ENCODE measurements around the gene ZNF555.

ZNF555 gene

GRCh38 chr19:2810141-2811091 is 30.9 kb upstream of the ZNF555 start:
- TF ChIP-seq CTBP1 (IDR thresholded peaks at IDR 0.05; ENCODE audit: borderline replicate concordance), result no peak
- TF ChIP-seq ZNF384 (IDR thresholded peaks at IDR 0.05), result no peak
- no peak for TF ChIP-seq ARNT (IDR thresholded peaks at IDR 0.05)
- TF ChIP-seq BHLHE40 (IDR thresholded peaks at IDR 0.05; ENCODE audit: borderline replicate concordance), result no peak
- TF ChIP-seq PKNOX1 (IDR thresholded peaks at IDR 0.05), result no peak
- TF ChIP-seq SUZ12 (IDR thresholded peaks at IDR 0.05), result no peak
- DNase-seq (ENCODE audit: extremely low spot score), result no peak
- POLR2A ChIA-PET, result no interaction called here
- CTCF ChIA-PET, result no interaction called here

- ChIA-PET CTCF (no interaction called here), POLR2A (no interaction called here)
- DNase-seq (ENCODE audit: extremely low spot score), result no peak
Observed at GRCh38 chr19:2811221-2811722, 30.0 kb upstream of the ZNF555 start.

GRCh38 chr19:2811735-2812413 is 29.4 kb upstream of the ZNF555 start:
- TF ChIP-seq NFRKB (IDR thresholded peaks at IDR 0.05) (no peak), SUZ12 (IDR thresholded peaks at IDR 0.05) (no peak), PKNOX1 (IDR thresholded peaks at IDR 0.05) (no peak), ARNT (IDR thresholded peaks at IDR 0.05) (no peak), BHLHE40 (IDR thresholded peaks at IDR 0.05; ENCODE audit: borderline replicate concordance) (no peak)
- ChIA-PET CTCF (no interaction called here), POLR2A (no interaction called here)
- DNase-seq (ENCODE audit: extremely low spot score), result no peak

More at GRCh38 chr19:2811221-2811722, 30.0 kb upstream of the ZNF555 start:
- TF ChIP-seq HDGF (IDR thresholded peaks at IDR 0.05; ENCODE audit: borderline replicate concordance) (no peak), LEF1 (IDR thresholded peaks at IDR 0.05; ENCODE audit: borderline replicate concordance) (no peak), FOXM1 (IDR thresholded peaks at IDR 0.05; ENCODE audit: borderline replicate concordance) (no peak), FOXA1 (IDR thresholded peaks at IDR 0.05) (no peak)

GRCh38 chr19:2812414-2813234 is 28.7 kb upstream of the ZNF555 start:
- DNase-seq (ENCODE audit: extremely low spot score), result no peak
- TF ChIP-seq L3MBTL2 (conservative IDR thresholded peaks at IDR 0.05), result no peak
- no peak for TF ChIP-seq ZNF384 (IDR thresholded peaks at IDR 0.05)
- no peak for TF ChIP-seq CTBP1 (IDR thresholded peaks at IDR 0.05; ENCODE audit: borderline replicate concordance)
- no peak for TF ChIP-seq ELF4 (IDR thresholded peaks at IDR 0.05)
- TF ChIP-seq SUZ12 (IDR thresholded peaks at IDR 0.05), result no peak
- no peak for TF ChIP-seq LEF1 (IDR thresholded peaks at IDR 0.05; ENCODE audit: borderline replicate concordance)
- no peak for TF ChIP-seq BHLHE40 (IDR thresholded peaks at IDR 0.05; ENCODE audit: borderline replicate concordance)
- no peak for TF ChIP-seq NFRKB (IDR thresholded peaks at IDR 0.05)
- TF ChIP-seq SP1 (IDR thresholded peaks at IDR 0.05), result no peak
- TF ChIP-seq ARNT (IDR thresholded peaks at IDR 0.05), result no peak
- TF ChIP-seq FOXM1 (IDR thresholded peaks at IDR 0.05; ENCODE audit: borderline replicate concordance), result no peak
- ChIA-PET CTCF (no interaction called here), POLR2A (no interaction called here)

DNA sequence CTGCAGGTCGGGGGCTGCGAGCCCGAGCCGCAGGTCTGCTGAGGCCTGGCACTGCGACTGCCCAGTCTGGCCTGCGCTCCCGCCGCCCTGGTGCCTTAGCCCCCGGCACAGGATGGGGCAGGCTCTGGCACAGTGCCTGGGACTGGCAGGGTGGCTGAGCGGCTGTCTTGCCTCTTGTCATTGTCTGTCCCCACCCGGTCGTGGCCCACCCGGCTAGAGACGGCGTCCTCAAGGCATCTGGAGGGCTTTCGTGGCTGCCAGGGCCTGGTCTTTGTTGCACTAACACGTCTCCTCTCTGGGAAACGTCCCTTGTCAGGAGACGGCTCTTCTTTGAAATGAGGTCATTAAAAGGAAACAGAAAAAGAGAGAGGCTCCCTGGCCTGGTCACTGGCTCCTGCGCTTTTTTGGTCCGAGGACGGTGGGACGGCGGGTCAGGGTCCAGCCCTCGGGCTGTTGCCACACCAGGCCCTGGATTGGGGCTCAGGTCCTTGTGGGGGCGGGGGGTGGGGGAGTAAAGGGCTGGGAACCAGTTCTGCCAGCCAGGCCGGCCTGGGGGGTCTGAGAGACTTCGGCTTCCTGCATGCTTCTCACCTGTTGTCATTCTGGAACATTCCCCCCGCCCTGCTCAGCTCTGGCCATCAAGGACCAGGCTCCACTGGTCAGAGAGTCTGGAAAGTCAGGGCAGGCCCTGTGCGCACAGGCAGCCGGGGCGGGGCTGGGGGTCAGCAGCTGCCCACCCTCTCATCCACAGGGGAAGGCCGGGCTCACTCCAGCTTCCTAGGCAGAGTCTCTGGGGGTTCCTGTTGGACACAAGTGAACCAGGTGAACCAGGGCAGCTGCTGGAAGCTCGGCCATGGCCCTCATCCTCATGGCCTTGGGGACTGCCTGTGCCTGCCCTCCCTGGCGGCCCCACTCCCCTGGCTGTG is 27.8 kb upstream of the ZNF555 start:
- ChIA-PET CTCF (no interaction called here), POLR2A (no interaction called here)
- DNase-seq (ENCODE audit: extremely low spot score), result no peak
- TF ChIP-seq ARNT (IDR thresholded peaks at IDR 0.05), result no peak
- no peak for TF ChIP-seq ELF4 (IDR thresholded peaks at IDR 0.05)
- TF ChIP-seq FOXM1 (IDR thresholded peaks at IDR 0.05; ENCODE audit: borderline replicate concordance), result no peak
- TF ChIP-seq LEF1 (IDR thresholded peaks at IDR 0.05; ENCODE audit: borderline replicate concordance), result no peak
- TF ChIP-seq ZNF384 (IDR thresholded peaks at IDR 0.05), result no peak
- TF ChIP-seq PKNOX1 (IDR thresholded peaks at IDR 0.05), result no peak
- no peak for TF ChIP-seq FOXA1 (IDR thresholded peaks at IDR 0.05)
- TF ChIP-seq SP1 (IDR thresholded peaks at IDR 0.05), result no peak
- no peak for TF ChIP-seq SUZ12 (IDR thresholded peaks at IDR 0.05)

Data from HEK293T (cell line).